SK-MEL-5 (cell line): ENCODE results near the gene COL24A1. TPM values are rescaled to one million over a fixed set of nuclear protein-coding genes. Genes with fewer than 3 reads are reported as not detected.

Source experiments
- DNase-seq: peaks from one replicate; pipeline ENCODE4 v3.0.0-alpha.2; 2016; ENCODE audit warnings: low read depth, low spot score
- in situ Hi-C: cut with HindIII; loops from 2 replicates; pipeline ENCODE4 v1.10.0; 2016; ENCODE audit warnings: low sequenced_read_pairs, high pct_unique_total_duplicates, low pct_unique_long_range_greater_than_20kb
- small RNA-seq, 2 experiments: library from RNA; depleted of rRNA; stranded (forward); fragments of <200 nt; gene quantifications; one replicate each; pipeline ENCODE3, GENCODE V24; 2014
- total RNA-seq: library from RNA; depleted of rRNA; stranded (reverse); fragments of >200 nt; shearing (Covaris generic); gene quantifications from 2 replicates; pipeline ENCODE4 v1.2.3, GENCODE V29; 2014; rRNA removed

The COL24A1 gene
- total RNA-seq, 1 experiment from 2014 or later, result not detected

DNA sequence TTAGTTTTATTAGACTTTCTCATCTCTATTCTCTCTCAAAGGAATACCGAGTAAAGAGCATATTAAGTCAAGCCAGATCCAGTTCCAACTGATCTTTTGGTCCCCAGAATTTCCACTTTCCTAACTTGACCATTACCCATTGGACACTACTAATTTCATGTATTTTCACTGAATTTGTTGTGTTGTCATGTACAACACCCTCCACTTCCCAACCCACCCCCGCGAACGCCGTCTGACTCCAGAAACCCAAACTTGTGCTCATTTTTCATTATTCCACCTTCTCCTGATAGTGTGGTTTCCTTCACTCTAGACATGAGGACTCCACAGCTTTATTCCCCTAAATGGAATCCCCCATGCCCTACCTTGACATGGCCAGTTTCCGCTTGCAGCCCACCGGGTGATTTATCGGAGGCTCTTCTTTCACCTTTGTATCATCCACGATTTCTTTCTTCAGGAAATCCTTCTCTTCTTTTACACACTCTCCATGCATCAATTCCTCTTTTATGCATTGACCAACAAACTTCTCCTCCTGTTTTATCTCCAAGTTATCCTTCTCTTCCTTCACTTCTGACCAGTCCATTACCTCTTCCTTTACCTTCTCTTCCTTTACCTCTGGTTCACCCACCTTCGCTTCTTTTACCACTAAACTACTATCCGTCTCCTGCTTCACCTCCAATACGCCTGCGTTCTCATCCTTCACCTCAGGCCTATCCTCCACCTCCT, 449.1 kb downstream of the COL24A1 start:
- in situ Hi-C loops, result no loop called here

DNA sequence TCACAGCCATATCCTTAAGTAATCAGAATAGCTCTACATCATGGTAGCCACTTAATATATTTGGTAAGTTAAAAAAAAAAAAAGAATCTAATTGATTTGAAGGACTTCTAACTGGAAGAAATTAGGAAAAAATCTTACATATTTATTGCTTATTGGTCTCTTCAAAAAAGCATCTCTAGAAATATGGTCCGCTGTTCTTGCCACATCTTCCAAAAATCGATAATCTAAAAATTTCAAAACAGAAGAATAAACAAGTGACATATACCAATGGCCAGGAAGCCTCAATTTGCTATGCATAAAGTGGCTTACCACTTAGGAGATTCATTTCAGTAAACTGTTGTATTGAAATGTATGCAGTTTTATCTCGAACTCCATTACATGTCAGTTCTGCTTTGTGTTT, 450.6 kb downstream of the COL24A1 start:
- in situ Hi-C loops, result no loop called here
- DNase-seq, result no peak

More for the DNA sequence above, 449.1 kb downstream of the COL24A1 start:
- DNase-seq, result no peak

DNA sequence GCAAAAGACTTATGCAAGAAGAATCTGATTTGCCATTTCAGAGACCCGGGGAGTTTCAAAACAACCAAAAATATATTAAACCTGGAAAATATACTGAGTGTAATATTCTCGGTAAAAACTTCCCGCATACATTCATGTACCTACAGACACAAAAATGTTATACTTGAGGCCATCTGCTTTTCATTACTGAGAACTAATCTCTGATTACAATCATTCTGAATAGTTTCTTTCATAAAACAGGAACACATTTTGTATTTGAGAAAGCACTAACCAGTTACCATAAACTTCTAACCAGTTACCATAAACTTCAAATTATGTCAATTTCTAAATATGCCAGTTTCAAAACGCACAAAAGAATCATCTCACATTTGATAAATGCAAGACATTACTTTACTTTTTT, 456.1 kb downstream of the COL24A1 start:
- DNase-seq, result no peak
- in situ Hi-C loops, result no loop called here

DNA sequence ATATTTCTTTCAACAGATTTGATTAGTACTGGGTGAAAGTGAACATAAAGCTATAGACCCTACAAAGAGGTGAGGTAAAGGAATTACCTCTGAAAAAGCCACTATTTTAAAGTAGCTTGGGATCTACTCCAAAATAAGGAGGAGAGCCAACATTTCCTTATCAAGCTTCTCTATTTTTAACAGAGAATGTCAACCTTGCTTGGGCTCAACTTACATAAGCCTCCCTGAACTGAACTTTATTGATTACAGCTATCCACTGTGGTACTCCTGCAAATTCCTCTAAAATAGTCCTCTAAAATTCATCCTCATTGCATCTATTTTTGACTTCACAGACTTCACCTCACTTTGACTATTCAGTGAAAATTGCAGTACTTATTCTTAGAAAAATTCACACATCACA, 458.7 kb downstream of the COL24A1 start:
- in situ Hi-C loops, result loop anchor here (25.0 kb wide), 1 partner anchor 386 kb away; no protein-coding TSS in a partner anchor
- DNase-seq, result no peak

DNA sequence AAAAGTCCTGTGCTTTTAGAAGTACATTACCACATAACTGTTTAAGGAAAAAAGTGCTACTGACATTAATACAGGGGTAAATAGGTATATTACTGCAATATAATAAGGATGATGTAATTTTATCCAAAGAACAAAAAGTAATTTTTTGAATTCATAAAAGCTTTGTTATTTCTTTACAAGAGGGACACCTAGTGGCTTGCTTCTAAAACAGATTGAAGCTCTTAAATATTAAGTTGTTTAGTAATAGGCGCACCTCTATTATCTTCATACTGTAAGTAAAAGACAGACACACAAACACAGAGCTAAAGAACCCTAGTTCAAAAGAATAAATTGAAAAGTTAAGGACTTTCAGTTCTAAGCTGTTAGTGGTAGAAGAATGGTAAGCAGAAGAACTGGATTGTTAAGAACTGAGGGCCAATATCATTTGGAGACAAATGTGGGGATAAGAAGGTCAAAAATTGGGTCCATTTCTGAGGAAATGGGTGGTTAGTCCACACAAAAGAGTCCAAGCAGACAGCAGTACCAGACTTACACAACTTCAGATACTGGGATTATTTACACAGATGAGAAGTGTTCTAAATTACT, 463.8 kb downstream of the COL24A1 start:
- in situ Hi-C loops, result loop anchor here (25.0 kb wide), 1 partner anchor 381 kb away; no protein-coding TSS in a partner anchor
- peak; percentile 38 for DNase-seq

DNA sequence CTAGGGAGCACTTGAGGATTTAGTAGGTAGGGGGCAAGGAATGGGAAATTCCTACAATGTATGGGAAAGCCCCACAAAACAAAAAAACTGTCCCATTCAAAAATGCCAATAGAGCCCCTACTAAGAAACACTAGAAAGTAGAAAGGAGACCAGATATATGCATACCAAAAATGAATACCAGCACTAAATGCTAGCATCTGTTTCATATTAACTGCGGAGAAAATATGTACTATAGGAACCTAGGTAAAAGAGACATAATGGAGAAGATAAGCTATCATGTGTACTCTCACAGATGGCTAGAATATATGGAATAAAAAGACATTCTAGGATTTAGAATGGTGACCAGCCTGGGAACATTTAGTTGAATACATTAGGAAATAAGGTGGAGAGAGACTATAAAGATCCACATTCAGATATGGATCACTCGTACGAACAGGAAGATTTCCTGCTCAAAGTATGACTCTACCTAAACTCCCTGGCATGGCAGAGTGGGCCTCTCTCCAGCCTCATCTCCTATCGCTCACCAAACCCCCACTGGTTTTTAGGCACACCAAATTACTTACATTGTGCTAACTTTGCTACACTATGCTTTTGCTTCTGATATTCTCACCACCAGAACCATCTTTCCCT, 466.7 kb downstream of the COL24A1 start:
- in situ Hi-C loops, result loop anchor here (25.0 kb wide), 1 partner anchor 378 kb away; no protein-coding TSS in a partner anchor
- DNase-seq, result no peak

DNA sequence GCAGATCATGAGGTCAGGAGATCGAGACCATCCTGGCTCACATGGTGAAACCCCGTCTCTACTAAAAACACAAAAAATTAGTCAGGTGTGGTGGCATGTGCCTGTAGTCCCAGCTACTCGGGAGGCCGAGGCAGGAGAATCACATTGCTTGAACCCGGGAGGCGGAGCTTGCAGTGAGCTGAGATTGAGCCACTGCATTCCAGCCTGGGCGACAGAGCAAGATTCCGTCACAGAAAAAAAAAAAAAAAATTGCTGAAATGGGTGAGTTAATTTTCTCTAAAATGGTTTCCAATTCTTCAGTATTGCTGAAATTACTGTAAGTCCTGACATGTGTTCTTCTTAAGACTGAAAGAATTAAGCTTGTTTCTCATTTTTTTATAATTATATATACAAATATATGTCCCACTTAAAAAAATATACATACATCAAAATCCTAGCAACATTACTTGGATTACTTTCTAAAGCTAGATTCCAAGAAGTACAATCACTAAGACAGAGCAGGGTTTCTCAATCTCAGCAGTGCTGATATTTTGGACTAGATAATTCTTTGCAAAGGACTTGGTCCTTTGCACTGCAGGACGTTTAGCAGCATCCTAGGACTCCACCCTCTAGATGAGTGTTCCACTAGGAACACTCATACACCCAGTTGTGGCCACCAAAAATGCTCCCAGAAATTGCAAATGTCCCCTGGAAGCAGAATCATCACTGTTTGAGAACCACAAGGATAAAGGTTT, 473.1 kb downstream of the COL24A1 start:
- no peak for DNase-seq
- in situ Hi-C loops, result loop anchor here (25.0 kb wide), 1 partner anchor 371 kb away; no protein-coding TSS in a partner anchor

DNA sequence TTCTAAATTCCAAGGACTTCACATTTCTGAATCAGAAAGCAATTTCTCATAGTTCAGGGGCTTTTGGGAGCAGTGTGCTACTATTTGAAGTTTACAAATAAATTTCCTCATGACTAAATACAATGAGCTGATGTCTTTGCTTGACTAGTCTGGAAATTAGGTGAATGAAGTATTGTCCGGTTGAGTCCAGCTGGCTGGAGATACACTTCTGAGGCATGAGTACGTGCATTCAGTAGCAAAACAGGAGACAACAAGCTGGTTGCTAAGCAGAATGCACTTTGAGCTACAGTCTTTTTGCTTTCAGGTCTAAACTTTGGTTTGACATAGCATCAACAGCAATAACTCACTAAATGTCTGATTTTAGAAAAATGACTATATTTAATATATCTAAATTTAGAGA, 475.5 kb downstream of the COL24A1 start:
- peak; percentile 94 for DNase-seq
- in situ Hi-C loops, result loop anchor here (25.0 kb wide), 1 partner anchor 369 kb away; no protein-coding TSS in a partner anchor

Small RNAs within 50 kb of the gene (small RNA-seq; reads per million reads assigned to genes)
- 0 reads per million in 2 experiments for gene RNA5SP51

Other genes starting within 250 kb of the COL24A1 start
- 27.2 and 27.3 TPM in 2 replicates for gene ODF2L, start 239.6 kb upstream of the COL24A1 start, total RNA-seq